PC-9 (cell line): ENCODE data around the gene GPR176.

ENCODE experiments used
- EZH2 ChIP-seq: fragments of 200-600 bp; sonication (generic); IDR thresholded peaks from 2 replicates; pipeline ENCODE4 v1.8.0; 2017; ENCODE audit warnings: antibody characterized with exemption, low read depth
- TF ChIP-seq, protein P1 (sequence below): fragments of 200-600 bp; sonication (generic); conservative IDR thresholded peaks from 2 replicates; pipeline ENCODE4 v1.6.1; 2017; ENCODE audit warnings: mixed run types, antibody characterized with exemption, mild to moderate bottlenecking, moderate library complexity

DNA sequence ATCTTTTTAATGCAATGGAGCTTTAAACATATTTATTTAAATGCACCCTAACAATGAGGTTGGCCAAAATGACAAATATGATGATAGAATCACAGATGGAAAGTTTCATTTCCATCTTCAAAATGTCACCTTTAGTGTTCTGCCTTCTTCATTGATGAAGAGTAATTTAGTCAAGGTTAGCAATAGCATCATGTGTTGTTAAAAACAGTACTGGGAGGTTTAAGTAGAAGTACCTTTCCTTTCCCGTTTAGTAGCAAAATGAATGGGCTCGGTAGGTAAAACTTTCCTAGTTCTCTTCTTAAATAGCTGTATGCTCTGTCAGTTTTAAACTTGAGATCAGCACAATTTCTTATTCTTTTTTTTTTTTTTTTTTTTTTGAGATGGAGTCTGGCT, 48.9 kb upstream of the GPR176 start:
- TF ChIP-seq, protein P1, sequence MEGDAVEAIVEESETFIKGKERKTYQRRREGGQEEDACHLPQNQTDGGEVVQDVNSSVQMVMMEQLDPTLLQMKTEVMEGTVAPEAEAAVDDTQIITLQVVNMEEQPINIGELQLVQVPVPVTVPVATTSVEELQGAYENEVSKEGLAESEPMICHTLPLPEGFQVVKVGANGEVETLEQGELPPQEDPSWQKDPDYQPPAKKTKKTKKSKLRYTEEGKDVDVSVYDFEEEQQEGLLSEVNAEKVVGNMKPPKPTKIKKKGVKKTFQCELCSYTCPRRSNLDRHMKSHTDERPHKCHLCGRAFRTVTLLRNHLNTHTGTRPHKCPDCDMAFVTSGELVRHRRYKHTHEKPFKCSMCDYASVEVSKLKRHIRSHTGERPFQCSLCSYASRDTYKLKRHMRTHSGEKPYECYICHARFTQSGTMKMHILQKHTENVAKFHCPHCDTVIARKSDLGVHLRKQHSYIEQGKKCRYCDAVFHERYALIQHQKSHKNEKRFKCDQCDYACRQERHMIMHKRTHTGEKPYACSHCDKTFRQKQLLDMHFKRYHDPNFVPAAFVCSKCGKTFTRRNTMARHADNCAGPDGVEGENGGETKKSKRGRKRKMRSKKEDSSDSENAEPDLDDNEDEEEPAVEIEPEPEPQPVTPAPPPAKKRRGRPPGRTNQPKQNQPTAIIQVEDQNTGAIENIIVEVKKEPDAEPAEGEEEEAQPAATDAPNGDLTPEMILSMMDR: no peak
- no peak for TF ChIP-seq EZH2
